PFSK-1 (cell line): Measurements from ENCODE around the gene FNDC3A.

ENCODE experiments used
- TAF1 ChIP-seq: IDR thresholded peaks from 2 replicates; pipeline ENCODE4 v1.6.1; 2012; ENCODE audit warnings: low read length, control low read depth, borderline replicate concordance; ENCODE audit not compliant: insufficient read depth
- TF ChIP-seq, protein P1 (sequence below), 2 experiments: IDR thresholded peaks; 2 replicates each; pipeline versions ENCODE4 v1.6.1 to v1.8.0; 2011 to 2012; ENCODE audit warnings: low read depth in 2 of 2, low read length in 2 of 2, control low read depth in 1 of 2, inconsistent platforms in 1 of 2, mild to moderate bottlenecking in 1 of 2, moderate library complexity in 1 of 2; ENCODE audit not compliant: insufficient read depth in 1 of 2

GRCh38 chr13:49058761-49059160 is 83.0 kb downstream of the FNDC3A start:
- TF ChIP-seq TAF1, result no peak
- TF ChIP-seq, protein P1, sequence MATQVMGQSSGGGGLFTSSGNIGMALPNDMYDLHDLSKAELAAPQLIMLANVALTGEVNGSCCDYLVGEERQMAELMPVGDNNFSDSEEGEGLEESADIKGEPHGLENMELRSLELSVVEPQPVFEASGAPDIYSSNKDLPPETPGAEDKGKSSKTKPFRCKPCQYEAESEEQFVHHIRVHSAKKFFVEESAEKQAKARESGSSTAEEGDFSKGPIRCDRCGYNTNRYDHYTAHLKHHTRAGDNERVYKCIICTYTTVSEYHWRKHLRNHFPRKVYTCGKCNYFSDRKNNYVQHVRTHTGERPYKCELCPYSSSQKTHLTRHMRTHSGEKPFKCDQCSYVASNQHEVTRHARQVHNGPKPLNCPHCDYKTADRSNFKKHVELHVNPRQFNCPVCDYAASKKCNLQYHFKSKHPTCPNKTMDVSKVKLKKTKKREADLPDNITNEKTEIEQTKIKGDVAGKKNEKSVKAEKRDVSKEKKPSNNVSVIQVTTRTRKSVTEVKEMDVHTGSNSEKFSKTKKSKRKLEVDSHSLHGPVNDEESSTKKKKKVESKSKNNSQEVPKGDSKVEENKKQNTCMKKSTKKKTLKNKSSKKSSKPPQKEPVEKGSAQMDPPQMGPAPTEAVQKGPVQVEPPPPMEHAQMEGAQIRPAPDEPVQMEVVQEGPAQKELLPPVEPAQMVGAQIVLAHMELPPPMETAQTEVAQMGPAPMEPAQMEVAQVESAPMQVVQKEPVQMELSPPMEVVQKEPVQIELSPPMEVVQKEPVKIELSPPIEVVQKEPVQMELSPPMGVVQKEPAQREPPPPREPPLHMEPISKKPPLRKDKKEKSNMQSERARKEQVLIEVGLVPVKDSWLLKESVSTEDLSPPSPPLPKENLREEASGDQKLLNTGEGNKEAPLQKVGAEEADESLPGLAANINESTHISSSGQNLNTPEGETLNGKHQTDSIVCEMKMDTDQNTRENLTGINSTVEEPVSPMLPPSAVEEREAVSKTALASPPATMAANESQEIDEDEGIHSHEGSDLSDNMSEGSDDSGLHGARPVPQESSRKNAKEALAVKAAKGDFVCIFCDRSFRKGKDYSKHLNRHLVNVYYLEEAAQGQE (IDR thresholded peaks at IDR 0.05; ENCODE audit: insufficient read depth in 1 of 2, low read depth in 2 of 2, low read length in 2 of 2), result no peak
